ENCODE measurements around the gene RRP8. TPM values are rescaled to one million over a fixed set of nuclear protein-coding genes. Genes with fewer than 3 reads are reported as not detected.
A peak's percentile ranks its signal among the peaks of the same experiment; 100 is the strongest.

The RRP8 gene
- total RNA-seq, 1 donor from 2014 or later: 9.4 TPM

- no peaks in the 10 kb centered on the region for H3K27me3 ChIP-seq (ENCODE audit: control insufficient read depth in 3 of 3, insufficient read depth in 3 of 3, low read length in 3 of 3)
- H3K27ac ChIP-seq (ENCODE audit: low read depth, low read length): no peak overlapping the region
- peaks cover 13 to 27% (median 20%) of the 10 kb centered on the region in 3 donors for H3K4me1 ChIP-seq (ENCODE audit: control insufficient read depth in 3 of 3, insufficient read depth in 3 of 3, low read length in 3 of 3)
- H3K9ac ChIP-seq (ENCODE audit: low read depth in 1 of 3, low read length in 3 of 3): no peak overlapping the region
- no peaks in the 10 kb centered on the region for H3K9me3 ChIP-seq (ENCODE audit: control insufficient read depth in 3 of 3, low read length in 3 of 3)
- H3K4me3 ChIP-seq (ENCODE audit: low read length in 3 of 3): no peak overlapping the region
- H3K36me3 ChIP-seq (ENCODE audit: control insufficient read depth in 3 of 3, insufficient read depth in 3 of 3, low read length in 3 of 3): peaks cover 8 to 13% (median 11%) of the 10 kb centered on the region in 3 donors
Observed at GRCh38 chr11:6548641-6549040, 54.8 kb downstream of the RRP8 start.

GRCh38 chr11:6548121-6548520 is 55.3 kb downstream of the RRP8 start:
- H3K4me1 ChIP-seq (ENCODE audit: control insufficient read depth in 3 of 3, insufficient read depth in 3 of 3, low read length in 3 of 3): peaks cover 13 to 27% (median 20%) of the 10 kb centered on the region in 3 donors
- no peak overlapping the region for H3K4me3 ChIP-seq (ENCODE audit: low read length in 3 of 3)

GRCh38 chr11:6547177-6547576 is 56.2 kb downstream of the RRP8 start:
- Histone ChIP-seq H3K4me3 (ENCODE audit: low read length in 3 of 3) (no peak overlapping the region), H3K9me3 (ENCODE audit: control insufficient read depth in 3 of 3, low read length in 3 of 3) (no peaks in the 10 kb centered on the region), H3K27me3 (ENCODE audit: control insufficient read depth in 3 of 3, insufficient read depth in 3 of 3, low read length in 3 of 3) (no peaks in the 10 kb centered on the region), H3K4me1 (ENCODE audit: control insufficient read depth in 3 of 3, insufficient read depth in 3 of 3, low read length in 3 of 3) (peaks cover 13 to 27% (median 20%) of the 10 kb centered on the region in 3 donors), H3K27ac (ENCODE audit: low read depth, low read length) (no peak overlapping the region), H3K9ac (ENCODE audit: low read depth in 1 of 3, low read length in 3 of 3) (no peak overlapping the region), H3K36me3 (ENCODE audit: control insufficient read depth in 3 of 3, insufficient read depth in 3 of 3, low read length in 3 of 3) (peaks cover 8 to 13% (median 11%) of the 10 kb centered on the region in 3 donors)

More at GRCh38 chr11:6548121-6548520, 55.3 kb downstream of the RRP8 start:
- H3K27me3 ChIP-seq (ENCODE audit: control insufficient read depth in 3 of 3, insufficient read depth in 3 of 3, low read length in 3 of 3): no peaks in the 10 kb centered on the region
- no peak overlapping the region for H3K9ac ChIP-seq (ENCODE audit: low read depth in 1 of 3, low read length in 3 of 3)
- no peak overlapping the region for H3K27ac ChIP-seq (ENCODE audit: low read depth, low read length)
- peaks cover 8 to 13% (median 11%) of the 10 kb centered on the region in 3 donors for H3K36me3 ChIP-seq (ENCODE audit: control insufficient read depth in 3 of 3, insufficient read depth in 3 of 3, low read length in 3 of 3)
- H3K9me3 ChIP-seq (ENCODE audit: control insufficient read depth in 3 of 3, low read length in 3 of 3): no peaks in the 10 kb centered on the region

GRCh38 chr11:6546735-6547134 is 56.7 kb downstream of the RRP8 start:
- peaks cover 13 to 27% (median 20%) of the 10 kb centered on the region in 3 donors for H3K4me1 ChIP-seq (ENCODE audit: control insufficient read depth in 3 of 3, insufficient read depth in 3 of 3, low read length in 3 of 3)
- H3K4me3 ChIP-seq (ENCODE audit: low read length in 3 of 3): peak overlapping the region in 2 of 3 donors; percentile 23 to 29
- peak overlapping the region in 1 of 3 donors; percentile 70 for H3K9ac ChIP-seq (ENCODE audit: low read depth in 1 of 3, low read length in 3 of 3)
- no peaks in the 10 kb centered on the region for H3K9me3 ChIP-seq (ENCODE audit: control insufficient read depth in 3 of 3, low read length in 3 of 3)
- H3K27ac ChIP-seq (ENCODE audit: low read depth, low read length): no peak overlapping the region
- H3K36me3 ChIP-seq (ENCODE audit: control insufficient read depth in 3 of 3, insufficient read depth in 3 of 3, low read length in 3 of 3): peaks cover 8 to 13% (median 11%) of the 10 kb centered on the region in 3 donors
- no peaks in the 10 kb centered on the region for H3K27me3 ChIP-seq (ENCODE audit: control insufficient read depth in 3 of 3, insufficient read depth in 3 of 3, low read length in 3 of 3)

GRCh38 chr11:6545917-6546605 is 57.4 kb downstream of the RRP8 start:
- H3K9me3 ChIP-seq (ENCODE audit: control insufficient read depth in 3 of 3, low read length in 3 of 3): no peaks in the 10 kb centered on the region
- H3K4me1 ChIP-seq (ENCODE audit: control insufficient read depth in 3 of 3, insufficient read depth in 3 of 3, low read length in 3 of 3): peaks cover 13 to 27% (median 20%) of the 10 kb centered on the region in 3 donors
- peak overlapping the region in 2 of 3 donors; percentile 23 to 29 for H3K4me3 ChIP-seq (ENCODE audit: low read length in 3 of 3)
- H3K27ac ChIP-seq (ENCODE audit: low read depth, low read length): peak overlapping the region; percentile 61
- H3K9ac ChIP-seq (ENCODE audit: low read depth in 1 of 3, low read length in 3 of 3): peak overlapping the region in 1 of 3 donors; percentile 70
- H3K27me3 ChIP-seq (ENCODE audit: control insufficient read depth in 3 of 3, insufficient read depth in 3 of 3, low read length in 3 of 3): no peaks in the 10 kb centered on the region
- H3K36me3 ChIP-seq (ENCODE audit: control insufficient read depth in 3 of 3, insufficient read depth in 3 of 3, low read length in 3 of 3): peaks cover 8 to 13% (median 11%) of the 10 kb centered on the region in 3 donors

Other genes with a start within 250 kb of the RRP8 start
- 9.9 TPM for gene SMPD1, start 213.1 kb downstream of the RRP8 start, total RNA-seq
- gene APBB1, start 184.5 kb downstream of the RRP8 start, total RNA-seq: 28.7 TPM
- gene HPX, start 162.6 kb downstream of the RRP8 start, total RNA-seq: 3.1 TPM
- gene TRIM3, start 129.7 kb downstream of the RRP8 start, total RNA-seq: 8.4 TPM
- 14.1 TPM for gene ARFIP2, start 122.3 kb downstream of the RRP8 start, total RNA-seq
- gene TIMM10B, start 122.1 kb downstream of the RRP8 start, total RNA-seq: 19.8 TPM
- gene DNHD1, start 106.3 kb downstream of the RRP8 start, total RNA-seq: 4.7 TPM
- gene ILK, start 158 bp upstream of the RRP8 start, total RNA-seq: 106 TPM
- 19.8 TPM for gene TAF10, start 8.6 kb upstream of the RRP8 start, total RNA-seq
- gene TPP1, start 15.8 kb upstream of the RRP8 start, total RNA-seq: 15.7 TPM
- 39.1 TPM for gene DCHS1, start 52.2 kb upstream of the RRP8 start, total RNA-seq
- gene MRPL17, start 79.7 kb upstream of the RRP8 start, total RNA-seq: 33.9 TPM
- not detected for gene OR2AG2, start 168.4 kb upstream of the RRP8 start, total RNA-seq
- not detected for gene OR2AG1, start 179.4 kb upstream of the RRP8 start, total RNA-seq
- under 0.01 TPM for gene OR6A2, start 196.1 kb upstream of the RRP8 start, total RNA-seq
- not detected for gene OR10A5, start 242.1 kb upstream of the RRP8 start, total RNA-seq

Measured in skeletal muscle tissue (tissue), 4 donors.